Stimulated activated CD8-positive, alpha-beta memory T cell treated with anti-CD3 and anti-CD28 coated beads, Interleukin-7, amount 100 ng/mL, for 1 hour (primary cell): ENCODE measurements around the gene SMIM12.
A peak's percentile ranks its signal among the peaks of the same experiment; 100 is the strongest.

Source experiments
- DNase-seq, 2 donors: peaks; one replicate each; pipeline ENCODE4 v3.0.0-alpha.2; 2020; ENCODE audit warnings: low read depth in 2 of 2

Gene SMIM12, protein sequence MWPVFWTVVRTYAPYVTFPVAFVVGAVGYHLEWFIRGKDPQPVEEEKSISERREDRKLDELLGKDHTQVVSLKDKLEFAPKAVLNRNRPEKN

GRCh38 chr1:34859446-34860200, at the start of gene SMIM12:
SMIM12 (minus strand) TSS chr1:34859749; CDS start chr1:34855977, 3,772 bp downstream.
- DNase-seq, result peak; percentile 79 to 85

- DNase-seq, result no peak
Measured at GRCh38 chr1:34908369-34908768, 48.8 kb upstream of the SMIM12 start.

GRCh38 chr1:34907487-34908090, 48.0 kb upstream of the SMIM12 start:
- DNase-seq, result no peak

- no peak for DNase-seq
Measured at GRCh38 chr1:34906756-34907155, 47.2 kb upstream of the SMIM12 start.

GRCh38 chr1:34906222-34906621, 46.7 kb upstream of the SMIM12 start:
- DNase-seq, result no peak

GRCh38 chr1:34905098-34905459, 45.5 kb upstream of the SMIM12 start:
- no peak for DNase-seq

GRCh38 chr1:34904236-34905097, 44.9 kb upstream of the SMIM12 start:
- DNase-seq, result no peak

DNA sequence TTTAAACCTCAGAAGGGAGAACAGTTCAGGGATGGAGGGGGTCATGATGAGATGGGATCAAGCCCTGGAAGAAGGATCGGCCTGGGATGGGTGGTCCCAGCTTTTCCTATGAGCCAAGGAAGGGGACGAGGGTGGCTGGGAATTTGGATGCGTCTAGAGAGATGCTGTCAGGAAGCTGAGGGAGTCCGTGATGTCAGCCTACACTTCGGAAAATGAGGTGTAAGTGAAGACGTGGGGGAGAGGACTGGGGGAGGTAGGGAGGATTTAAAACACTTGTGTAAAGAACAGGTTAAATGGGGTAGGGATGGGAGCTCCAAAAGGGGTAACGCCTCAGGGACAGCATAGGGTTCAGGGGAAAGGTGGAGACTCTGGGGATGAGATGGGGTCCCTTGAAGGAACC, 42.4 kb upstream of the SMIM12 start:
- DNase-seq, result no peak

GRCh38 chr1:34900775-34901502, 41.4 kb upstream of the SMIM12 start:
- DNase-seq, result no peak

DNA sequence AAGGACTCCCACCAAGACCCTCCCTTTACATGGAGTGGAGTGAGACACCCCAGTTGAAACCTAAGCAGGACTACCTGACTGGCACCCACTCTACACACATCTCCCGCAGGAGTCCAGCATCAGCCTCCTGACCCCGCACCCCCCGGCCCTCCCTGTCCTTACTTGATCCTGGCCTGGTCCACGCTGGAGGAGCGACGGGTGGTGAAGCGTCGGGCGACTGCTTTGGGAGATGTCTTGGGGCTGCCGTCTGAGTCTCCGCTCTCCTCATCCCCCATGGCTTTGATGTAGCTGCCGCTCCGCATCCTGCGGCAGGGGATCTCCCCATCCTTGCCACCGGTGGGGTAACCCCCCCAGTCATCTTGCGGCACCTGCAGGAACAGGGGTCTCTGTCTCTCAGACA, 40.4 kb upstream of the SMIM12 start:
- no peak for DNase-seq

DNA sequence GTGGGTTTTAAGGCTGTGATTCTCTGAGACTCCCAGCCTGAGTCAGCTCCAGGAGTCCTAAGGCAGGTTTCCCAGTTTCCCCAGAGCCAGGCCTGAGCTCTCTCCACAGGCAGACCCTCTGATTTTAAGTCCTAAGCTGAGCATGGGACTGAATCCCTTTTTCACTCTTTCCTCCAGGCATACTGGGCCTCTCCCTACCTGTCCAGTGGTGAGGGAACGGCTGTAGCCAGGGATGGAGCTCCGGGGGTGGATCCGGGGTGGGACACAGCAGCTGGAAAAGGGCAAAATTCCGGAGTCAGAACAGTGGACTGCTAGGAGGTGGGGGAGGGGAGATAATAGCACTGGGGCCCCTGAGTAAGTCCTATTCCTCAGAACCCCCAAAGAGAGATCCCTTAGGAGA, 39.9 kb upstream of the SMIM12 start:
- no peak for DNase-seq

- DNase-seq, result no peak
Measured at GRCh38 chr1:34898330-34898761, 38.8 kb upstream of the SMIM12 start.

DNA sequence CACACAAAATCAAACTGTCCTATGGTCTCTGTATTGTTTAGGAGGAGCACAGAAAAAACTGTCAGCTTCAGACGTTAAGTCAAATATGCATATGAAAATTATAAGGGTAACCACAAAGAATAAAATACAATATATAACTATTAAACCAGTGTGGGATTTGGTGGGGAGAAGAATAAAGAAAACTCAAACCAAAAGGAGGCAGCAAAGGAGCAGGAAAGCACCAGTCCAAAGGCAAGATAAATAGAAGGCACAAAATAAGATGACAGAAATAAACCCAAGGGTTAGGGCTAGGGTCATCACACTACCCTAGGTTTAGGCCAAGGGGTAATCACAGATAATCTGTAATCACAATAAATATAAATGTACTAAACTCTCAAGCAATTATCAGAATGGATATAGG, 37.1 kb upstream of the SMIM12 start:
- no peak for DNase-seq

GRCh38 chr1:34889705-34890104, 30.2 kb upstream of the SMIM12 start:
- DNase-seq, result no peak

DNA sequence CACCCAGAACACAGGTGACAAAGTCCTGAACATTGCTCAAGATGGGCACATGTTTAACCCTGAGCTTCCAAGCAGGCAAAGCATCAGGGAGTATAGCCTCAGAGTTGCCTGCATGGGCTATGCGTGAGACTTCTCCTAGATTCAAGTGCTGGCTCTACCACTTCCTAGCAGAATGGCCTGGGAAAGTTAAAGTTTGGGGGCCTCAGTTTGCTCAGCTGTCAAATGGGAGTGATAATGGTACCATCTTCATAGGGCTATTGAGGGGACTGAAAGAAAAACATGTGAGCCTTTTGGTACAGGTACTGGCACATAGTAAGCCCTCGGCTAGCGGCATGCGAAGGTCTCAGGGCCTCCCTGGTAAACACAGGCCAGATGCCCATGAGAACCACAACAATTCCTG, 28.0 kb upstream of the SMIM12 start:
- no peak for DNase-seq

GRCh38 chr1:34885405-34886247, 26.1 kb upstream of the SMIM12 start:
- DNase-seq, result peak in 1 of 2 donors; percentile 16

DNA sequence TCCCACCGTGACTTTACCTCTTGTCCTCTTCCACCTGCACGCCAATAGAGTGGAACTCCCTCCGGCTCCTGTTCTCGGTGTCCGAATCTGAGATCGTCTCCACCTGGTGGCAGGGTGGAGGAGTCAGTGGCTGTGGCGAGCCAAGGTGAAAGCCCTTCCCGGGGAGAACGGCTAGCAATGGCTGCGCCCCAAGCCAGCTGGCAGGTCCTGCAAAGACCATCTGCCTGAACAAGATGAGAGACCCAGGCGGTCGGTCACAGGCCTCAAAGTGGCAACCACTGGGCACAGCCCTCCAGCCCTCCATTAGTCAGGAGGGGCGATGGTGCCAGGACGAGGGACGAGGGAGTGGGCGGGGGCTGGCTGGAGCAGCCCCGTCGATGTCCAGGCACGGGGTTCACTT, 25.4 kb upstream of the SMIM12 start:
- DNase-seq, result no peak

- no peak for DNase-seq
Measured at GRCh38 chr1:34884536-34884935, 25.0 kb upstream of the SMIM12 start.

DNA sequence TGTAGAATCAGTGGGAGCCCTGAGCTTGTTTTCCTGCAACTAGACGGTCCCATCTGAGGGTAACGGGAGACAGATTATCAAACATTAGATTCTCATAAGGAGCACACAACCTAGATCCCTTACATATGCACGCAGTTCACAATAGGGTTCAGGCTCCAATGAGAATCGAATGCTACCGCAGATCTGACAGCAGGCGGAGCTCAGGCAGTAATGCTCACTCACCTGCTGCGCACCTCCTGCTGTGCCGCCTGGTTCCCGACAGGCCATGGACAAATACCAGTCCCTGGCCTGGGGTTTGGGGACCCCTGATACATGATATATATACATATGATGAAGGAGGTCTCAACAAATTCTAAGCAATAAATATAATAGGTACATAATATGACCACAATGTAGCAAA, 19.7 kb upstream of the SMIM12 start:
- DNase-seq, result no peak

DNA sequence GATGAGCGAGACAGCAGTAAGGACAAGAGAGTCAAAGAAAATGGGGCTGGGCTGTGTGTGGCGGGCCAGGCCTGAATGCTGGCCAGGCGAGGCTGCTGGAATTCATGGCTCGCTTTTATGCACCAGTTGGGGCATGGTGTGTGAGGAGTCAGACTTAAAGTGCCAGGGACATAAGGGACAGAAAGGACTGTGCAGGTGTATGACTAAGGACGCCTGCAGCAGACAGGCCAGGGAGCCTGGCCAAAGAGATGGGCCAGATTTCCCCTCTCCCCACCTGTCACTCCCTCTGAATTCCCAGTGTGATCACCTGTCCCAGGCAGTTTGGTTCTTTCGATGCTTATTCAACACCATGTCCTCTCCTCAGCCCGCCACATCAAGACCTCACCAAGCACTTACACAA, 16.9 kb upstream of the SMIM12 start:
- no peak for DNase-seq
